Sigmoid colon (tissue), 4 donors: ENCODE results near the gene ENAH.

ENCODE experiments used
- POLR2AphosphoS5 ChIP-seq, 4 donors: sonication (generic); formaldehyde crosslinking; IDR thresholded peaks; one replicate each; pipeline ENCODE4 v1.6.1; 2017; ENCODE audit warnings: antibody characterized with exemption in 4 of 4
- TF ChIP-seq, protein P1 (sequence below), 4 experiments: fragments of 450-650 bp in 3 of 4; fragments of 200-600 bp in 1 of 4; IDR thresholded peaks; one replicate each; pipeline ENCODE4 v1.5.1; 2016 to 2019; ENCODE audit warnings: antibody characterized with exemption in 4 of 4, mild to moderate bottlenecking in 3 of 4, moderate library complexity in 2 of 4

DNA sequence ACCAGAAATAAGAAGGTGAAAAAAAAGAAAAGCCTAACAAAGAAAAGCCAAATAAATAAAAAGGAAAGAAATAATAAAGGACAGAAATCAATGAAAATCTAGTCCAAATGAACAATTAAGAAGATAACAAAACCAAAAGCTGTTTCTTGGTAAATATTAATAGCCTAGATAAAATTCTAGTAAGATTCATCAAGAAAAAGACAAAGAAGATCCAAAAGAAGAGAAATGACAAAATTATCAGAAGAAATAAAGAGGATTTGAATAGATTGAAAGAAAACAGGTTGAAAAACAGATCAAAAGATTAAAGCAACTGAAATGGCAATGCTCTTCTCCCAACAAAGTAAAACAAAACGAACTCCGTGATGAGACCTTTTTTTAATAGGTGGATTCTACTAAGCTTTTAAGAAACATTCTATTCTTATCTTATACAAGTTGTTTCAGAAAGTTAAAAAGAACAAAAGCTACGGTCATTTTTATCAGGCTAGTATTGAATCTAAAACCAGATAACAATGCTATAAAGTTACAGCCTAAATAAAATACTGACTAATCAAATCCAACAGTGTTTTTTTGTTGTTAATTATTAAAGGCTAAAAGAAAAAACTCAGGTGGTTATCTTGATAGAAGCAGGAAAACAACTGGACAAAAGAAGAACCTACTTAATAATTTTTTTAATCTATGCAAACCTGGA, 50.9 kb downstream of the ENAH start:
- TF ChIP-seq, protein P1, sequence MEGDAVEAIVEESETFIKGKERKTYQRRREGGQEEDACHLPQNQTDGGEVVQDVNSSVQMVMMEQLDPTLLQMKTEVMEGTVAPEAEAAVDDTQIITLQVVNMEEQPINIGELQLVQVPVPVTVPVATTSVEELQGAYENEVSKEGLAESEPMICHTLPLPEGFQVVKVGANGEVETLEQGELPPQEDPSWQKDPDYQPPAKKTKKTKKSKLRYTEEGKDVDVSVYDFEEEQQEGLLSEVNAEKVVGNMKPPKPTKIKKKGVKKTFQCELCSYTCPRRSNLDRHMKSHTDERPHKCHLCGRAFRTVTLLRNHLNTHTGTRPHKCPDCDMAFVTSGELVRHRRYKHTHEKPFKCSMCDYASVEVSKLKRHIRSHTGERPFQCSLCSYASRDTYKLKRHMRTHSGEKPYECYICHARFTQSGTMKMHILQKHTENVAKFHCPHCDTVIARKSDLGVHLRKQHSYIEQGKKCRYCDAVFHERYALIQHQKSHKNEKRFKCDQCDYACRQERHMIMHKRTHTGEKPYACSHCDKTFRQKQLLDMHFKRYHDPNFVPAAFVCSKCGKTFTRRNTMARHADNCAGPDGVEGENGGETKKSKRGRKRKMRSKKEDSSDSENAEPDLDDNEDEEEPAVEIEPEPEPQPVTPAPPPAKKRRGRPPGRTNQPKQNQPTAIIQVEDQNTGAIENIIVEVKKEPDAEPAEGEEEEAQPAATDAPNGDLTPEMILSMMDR (IDR thresholded peaks at IDR 0.05) = no peak
- no peak for TF ChIP-seq POLR2AphosphoS5 (IDR thresholded peaks at IDR 0.05)
